Heart left ventricle (tissue), 16 donors: ENCODE results near the gene FBXL7. TPM values are rescaled to one million over a fixed set of nuclear protein-coding genes. Genes with fewer than 3 reads are reported as not detected.

Experiments used
- ATAC-seq, 4 donors: fragments of 200-7000 bp; cut with Tn5 transposase; one replicate each; pipeline ENCODE4 v1.9.1; 2020 to 2022; ENCODE audit warnings: moderate library complexity in 4 of 4, mild to moderate bottlenecking in 3 of 4, moderate number of reproducible peaks in 1 of 4
- DNase-seq, 5 donors: peaks; one replicate each; pipeline ENCODE4 v3.0.0-alpha.2; 2020
- H3K27ac ChIP-seq, 12 donors: fragments of 200-600 bp; sonication (generic) in 4 of 12; one replicate each; pipeline versions ENCODE4 v1.5.0 to v1.8.0; 2016 to 2022; ENCODE audit warnings: mild to moderate bottlenecking in 2 of 12
- H3K27me3 ChIP-seq, 9 donors: fragments of 200-600 bp; sonication (generic) in 2 of 9; one replicate each; pipeline versions ENCODE4 v1.5.1 to v1.8.0; 2016 to 2022; ENCODE audit warnings: mild to moderate bottlenecking in 3 of 9
- H3K36me3 ChIP-seq, 9 donors: fragments of 200-600 bp; sonication (generic) in 2 of 9; one replicate each; pipeline versions ENCODE4 v1.5.0 to v1.8.0; 2018 to 2022; ENCODE audit warnings: mild to moderate bottlenecking in 2 of 9
- H3K4me1 ChIP-seq, 12 donors: fragments of 200-600 bp; sonication (generic) in 4 of 12; one replicate each; pipeline versions ENCODE4 v1.5.0 to v1.8.0; 2016 to 2022; ENCODE audit warnings: mild to moderate bottlenecking in 3 of 12
- H3K4me3 ChIP-seq, 12 donors: fragments of 200-600 bp; sonication (generic) in 4 of 12; one replicate each; pipeline versions ENCODE4 v1.5.0 to v1.8.0; 2017 to 2022; ENCODE audit warnings: mild to moderate bottlenecking in 9 of 12, moderate library complexity in 4 of 12
- H3K9me3 ChIP-seq, 12 donors: fragments of 200-600 bp; sonication (generic) in 4 of 12; one replicate each; pipeline versions ENCODE4 v1.5.0 to v1.8.0; 2016 to 2022; ENCODE audit warnings: mild to moderate bottlenecking in 1 of 12
- CTCF ChIP-seq, 12 donors: fragments of 200-600 bp; sonication (generic) in 4 of 12; IDR thresholded peaks; one replicate each; pipeline versions ENCODE4 v1.5.0 to v1.8.0; 2018 to 2022; ENCODE audit warnings: antibody characterized with exemption in 12 of 12, mild to moderate bottlenecking in 5 of 12
- POLR2A ChIP-seq, 2 donors: fragments of 450-650 bp; IDR thresholded peaks; one replicate each; pipeline ENCODE4 v1.6.1; 2017; ENCODE audit warnings: antibody characterized with exemption in 2 of 2, mild to moderate bottlenecking in 2 of 2, moderate library complexity in 2 of 2
- WGBS, 4 donors: extraction: QIAGEN DNeasy Blood & Tissue Kit in 2 of 4; methylation state at CpG; one replicate each; pipeline versions ENCODE4 v1.1.5 to v1.1.7; 2013 to 2018; 5-methylcytosine and 5-hydroxymethylcytosine counted together
- intact Hi-C, 10 donors: fragments of 100-400 bp; cut with DNase I; formaldehyde crosslinking; loops; one replicate each; pipeline versions ENCODE4 v1.11.1 to v1.14.2; 2022
- polyA plus RNA-seq, 2 donors: library from polyadenylated mRNA; stranded (reverse); fragments of 200-250 nt; gene quantifications; one replicate each; pipeline ENCODE4 v1.2.3, GENCODE V29; 2013
- total RNA-seq, 9 donors: library from RNA; depleted of rRNA in 2 of 9; stranded (reverse); fragments of >200 nt in 2 of 9; fragmentation: NEBNext Ultra II Directional in 3 of 9; extraction: Animal tissue kit (Norgen Biotek cat#: 25700) in 3 of 9; gene quantifications; one replicate each; pipeline versions ENCODE4 v1.1.0 to v1.2.4, GENCODE V29; 2016 to 2023
- donor health status: ischemic (EF 13 %, LVEDD 7.1; RV severe dilation, severe dysfunction).
- donor health status: healthy with polysubstance abuse.
- donor health status: DM: no; HTN: yes; CAD: no.
- donor health status: DM: no; HTN: no; CAD: no.
- donor health status: ischemic (EF 25% LVEDD 6.9; RV normal size, moderate dysfunction).
- donor health status: ischemic (EF 25% LVEDD 5.7; RV mildly dilated, moderate dysfunction).
- donor health status: healthy.
- donor health status: DM: yes; HTN: yes; CAD: no.
- donor health status: ischemic (EF 35%, LVEDD 5.7; RV mildly dilated, moderate dysfunction).
- donor health status: nonischemic (EF 11% LVEDD 7.7; RV severe dilation, severe dysfunction).
- donor health status: DM: yes; HTN: yes; CAD: no.
- donor health status: PGD.
- donor health status: ischemic (EF 29% LVEDD 5.4; RV normal size, mild dysfunction).
- donor health status: nonischemic (EF 23%, LVEDD 6.1; RV moderate dilation, normal function).

Gene FBXL7
- total and polyA plus RNA-seq, 11 donors: 8.7 to 27.6 (median 24.3) TPM

GRCh38 chr5:15579193-15579990, 79.4 kb downstream of the FBXL7 start:
- intact Hi-C loops: no loop called here
- WGBS, 4 donors: 92 to 96% (median 93%) methylated on average over 3 of the region's 3 CpGs
- DNase-seq: no peak
- H3K27me3 ChIP-seq: no peaks in the 10 kb centered on the region
- H3K36me3 ChIP-seq: peaks cover 0 to 6% (median 0%) of the 10 kb centered on the region in 9 donors
- peaks cover 0 to 9% (median 0%) of the 10 kb centered on the region in 12 donors for H3K9me3 ChIP-seq
- TF ChIP-seq CTCF (IDR thresholded peaks at IDR 0.05): no peak
- TF ChIP-seq POLR2A (IDR thresholded peaks at IDR 0.05): no peak
- peaks cover 0 to 44% (median 27%) of the 10 kb centered on the region in 12 donors for H3K4me1 ChIP-seq
- H3K4me3 ChIP-seq: no peak overlapping the region
- H3K27ac ChIP-seq: no peak overlapping the region
- ATAC-seq: no peak

- Histone ChIP-seq H3K36me3 (peaks cover 0 to 12% (median 0%) of the 10 kb centered on the region in 9 donors), H3K9me3 (peaks cover 0 to 14% (median 0%) of the 10 kb centered on the region in 12 donors), H3K4me1 (peaks cover 0 to 7% (median 0%) of the 10 kb centered on the region in 12 donors), H3K4me3 (no peak overlapping the region), H3K27me3 (no peaks in the 10 kb centered on the region), H3K27ac (no peak overlapping the region)
- WGBS, 4 donors: 93 to 100% (median 98%) methylated on average over 1 of the region's 1 CpG
- TF ChIP-seq CTCF (IDR thresholded peaks at IDR 0.05): no peak
- no peak for TF ChIP-seq POLR2A (IDR thresholded peaks at IDR 0.05)
- DNase-seq (no peak), ATAC-seq (no peak)
- intact Hi-C loops: no loop called here
Observed at GRCh38 chr5:15584528-15584927, 84.5 kb downstream of the FBXL7 start.

GRCh38 chr5:15585128-15585527, 85.1 kb downstream of the FBXL7 start:
- intact Hi-C loops: no loop called here
- WGBS, 4 donors: 95 to 99% (median 97%) methylated on average over 2 of the region's 2 CpGs
- H3K36me3 ChIP-seq: peaks cover 0 to 12% (median 0%) of the 10 kb centered on the region in 9 donors
- H3K27ac ChIP-seq: no peak overlapping the region
- H3K9me3 ChIP-seq: peaks cover 0 to 14% (median 0%) of the 10 kb centered on the region in 12 donors
- H3K27me3 ChIP-seq: no peaks in the 10 kb centered on the region
- TF ChIP-seq POLR2A (IDR thresholded peaks at IDR 0.05) (no peak), CTCF (IDR thresholded peaks at IDR 0.05) (no peak)
- H3K4me1 ChIP-seq: peaks cover 0 to 7% (median 0%) of the 10 kb centered on the region in 12 donors
- ATAC-seq: no peak
- no peak for DNase-seq
- H3K4me3 ChIP-seq: no peak overlapping the region

- Histone ChIP-seq H3K27ac (no peak overlapping the region), H3K36me3 (peaks cover 0 to 12% (median 0%) of the 10 kb centered on the region in 9 donors), H3K4me1 (peaks cover 0 to 7% (median 0%) of the 10 kb centered on the region in 12 donors), H3K4me3 (no peak overlapping the region), H3K9me3 (peaks cover 0 to 14% (median 0%) of the 10 kb centered on the region in 12 donors), H3K27me3 (no peaks in the 10 kb centered on the region)
- no peak for DNase-seq
- ATAC-seq: no peak
- intact Hi-C loops: no loop called here
- WGBS, 4 donors: 53 to 77% (median 66%) methylated on average over 1 of the region's 1 CpG
- TF ChIP-seq POLR2A (IDR thresholded peaks at IDR 0.05): no peak
- TF ChIP-seq CTCF (IDR thresholded peaks at IDR 0.05): no peak
Observed at GRCh38 chr5:15585841-15586591, 86.0 kb downstream of the FBXL7 start.
